GM19193 (cell line): ENCODE results near the gene FEM1A.

Experiments
- POLR2A ChIP-seq: IDR thresholded peaks from 4 replicates; pipeline ENCODE4 v1.6.1; 2011; ENCODE audit not compliant: insufficient read depth, insufficient read length; ENCODE audit errors: extremely low read depth

FEM1A gene

GRCh38 chr19:4760285-4760650 is 31.3 kb upstream of the FEM1A start:
- TF ChIP-seq POLR2A: no peak

GRCh38 chr19:4763021-4763420 is 28.5 kb upstream of the FEM1A start:
- TF ChIP-seq POLR2A: no peak

- TF ChIP-seq POLR2A: no peak
Measured at GRCh38 chr19:4764393-4764660, 27.2 kb upstream of the FEM1A start.

- no peak for TF ChIP-seq POLR2A
Measured at GRCh38 chr19:4768934-4769777, 22.4 kb upstream of the FEM1A start.

GRCh38 chr19:4772566-4772965 is 19.0 kb upstream of the FEM1A start:
- no peak for TF ChIP-seq POLR2A

- no peak for TF ChIP-seq POLR2A
Measured at GRCh38 chr19:4773047-4773640, 18.4 kb upstream of the FEM1A start.

GRCh38 chr19:4774136-4774535 is 17.4 kb upstream of the FEM1A start:
- no peak for TF ChIP-seq POLR2A

- no peak for TF ChIP-seq POLR2A
Measured at GRCh38 chr19:4775627-4776152, 15.8 kb upstream of the FEM1A start.

GRCh38 chr19:4776436-4777211 is 14.9 kb upstream of the FEM1A start:
- no peak for TF ChIP-seq POLR2A

GRCh38 chr19:4780860-4781259 is 10.7 kb upstream of the FEM1A start:
- TF ChIP-seq POLR2A: no peak

GRCh38 chr19:4781801-4782200 is 9.7 kb upstream of the FEM1A start:
- TF ChIP-seq POLR2A: no peak

- no peak for TF ChIP-seq POLR2A
Measured at GRCh38 chr19:4794971-4795370, 3.4 kb downstream of the FEM1A start.

- no peak for TF ChIP-seq POLR2A
Measured at GRCh38 chr19:4795400-4795799, 3.9 kb downstream of the FEM1A start.

GRCh38 chr19:4800591-4801081 is 9.1 kb downstream of the FEM1A start:
- TF ChIP-seq POLR2A: no peak

- TF ChIP-seq POLR2A: no peak
Measured at GRCh38 chr19:4801085-4801619, 9.6 kb downstream of the FEM1A start.
